Activated CD4-positive, alpha-beta memory T cell treated with anti-CD3 and anti-CD28 coated beads, Interleukin-2, amount 10 ng/mL, durations not matched to agents 7 days and 5 days (primary cell): ENCODE results near the gene RTRAF. TPM values are rescaled to one million over a fixed set of nuclear protein-coding genes. Genes with fewer than 3 reads are reported as not detected.

ENCODE experiments used
- total RNA-seq, 2 experiments: library from RNA; stranded (reverse); gene quantifications; one replicate each; pipeline ENCODE4 v1.2.3, GENCODE V29; 2021

The RTRAF gene
- total RNA-seq, 2 experiments from 2014 or later, result 175 to 188 TPM

Other genes with a start within 250 kb of the RTRAF start
- gene GNG2, start 128.9 kb upstream of the RTRAF start, total RNA-seq, result 100 to 1,000 TPM; 296 to 304 TPM
- under 1 TPM; 0.15 to 0.18 TPM for gene NID2, start 79.5 kb downstream of the RTRAF start, total RNA-seq